Panc1 (cell line): Measurements from ENCODE around the gene GMEB1. TPM values are rescaled to one million over a fixed set of nuclear protein-coding genes. Genes with fewer than 3 reads are reported as not detected.
"Not testable (repeated sequence)": the region's sequence is repeated elsewhere in the genome, so short reads cannot be mapped to it uniquely, and the experiment has no call there.

Experiments used
- ATAC-seq: fragments of 200-7000 bp; cut with Tn5 transposase; 2 replicates; pipeline ENCODE4 v1.9.1; 2020; ENCODE audit warnings: mild to moderate bottlenecking, moderate library complexity
- BruUV-seq: library from RNA; stranded (reverse); fragments of 400-500 nt; replicated peaks from 2 replicates; lab custom pipeline; 2021; lab: Mats Ljungman, UMichigan
- CTCF ChIA-PET: fragments of 300-600 bp; sonication (Branson Sonifier 250); formaldehyde crosslinking; loops from one replicate; lab custom pipeline; 2022; ENCODE audit warnings: antibody characterized with exemption; lab: Charles Lee
- POLR2A ChIA-PET: fragments of 300-600 bp; sonication (Branson Sonifier 250); formaldehyde crosslinking; loops from one replicate; lab custom pipeline; 2022; ENCODE audit warnings: antibody characterized with exemption; lab: Charles Lee
- DNase-seq: peaks from one replicate; pipeline ENCODE4 v3.0.0-alpha.2; 2010; ENCODE audit warnings: low read depth, low spot score
- H3K27ac ChIP-seq: 2 replicates; pipeline ENCODE4 v1.5.1; 2011; ENCODE audit warnings: mild to moderate bottlenecking, low read length, inconsistent platforms
- H3K27me3 ChIP-seq: fragments of 200-500 bp; sonication (Bioruptor generic); 2 replicates; pipeline ENCODE4 v1.6.0; 2014; ENCODE audit warnings: low read length, inconsistent platforms; ENCODE audit not compliant: control insufficient read depth, insufficient read depth
- H3K36me3 ChIP-seq: fragments of 200-500 bp; sonication (Bioruptor generic); 2 replicates; pipeline ENCODE4 v1.5.1; 2014; ENCODE audit warnings: inconsistent platforms, mild to moderate bottlenecking, low read length, moderate library complexity; ENCODE audit not compliant: control insufficient read depth, insufficient read depth
- H3K4me1 ChIP-seq: 2 replicates; pipeline ENCODE4 v1.5.1; 2011; ENCODE audit warnings: inconsistent platforms, mild to moderate bottlenecking, low read length, moderate library complexity; ENCODE audit not compliant: control insufficient read depth, insufficient read depth
- H3K4me3 ChIP-seq, 2 experiments: 2 replicates each; pipeline ENCODE4 v1.5.1; 2011 to 2012; ENCODE audit warnings: low read depth in 2 of 2, low read length in 2 of 2, mild to moderate bottlenecking in 2 of 2, inconsistent platforms in 1 of 2, moderate library complexity in 1 of 2
- H3K9me3 ChIP-seq: fragments of 200-500 bp; sonication (Bioruptor generic); 2 replicates; pipeline ENCODE4 v1.5.1; 2014; ENCODE audit warnings: low read depth, mild to moderate bottlenecking, inconsistent platforms, low read length, moderate library complexity; ENCODE audit not compliant: control insufficient read depth, insufficient read depth
- POLR2AphosphoS5 ChIP-seq: IDR thresholded peaks from 2 replicates; pipeline ENCODE4 v1.6.1; 2012; ENCODE audit warnings: mild to moderate bottlenecking, low read depth, low read length, moderate library complexity
- SIN3A ChIP-seq: IDR thresholded peaks from 2 replicates; pipeline ENCODE4 v1.6.1; 2012; ENCODE audit warnings: low read depth, mild to moderate bottlenecking, low read length, moderate library complexity, borderline replicate concordance; ENCODE audit not compliant: insufficient read depth
- TCF7L2 ChIP-seq: IDR thresholded peaks from 2 replicates; pipeline ENCODE4 v1.6.1; 2011; ENCODE audit warnings: mild to moderate bottlenecking, low read depth, low read length, inconsistent platforms
- in situ Hi-C: cut with HindIII; loops from 2 replicates; pipeline ENCODE4 v1.10.0; 2016; ENCODE audit warnings: low sequenced_read_pairs, low pct_unique_long_range_greater_than_20kb
- intact Hi-C: fragments of 100-400 bp; cut with micrococcal nuclease; formaldehyde crosslinking; loops from one replicate; pipeline ENCODE4 v1.10.0; 2022; ENCODE audit not compliant: unreplicated experiment
- total RNA-seq: library from RNA; stranded (reverse); gene quantifications from one replicate; pipeline ENCODE4 v1.2.1, GENCODE V29; 2021; ENCODE audit not compliant: unreplicated experiment
- TF ChIP-seq, protein P1 (sequence below), 2 experiments: IDR thresholded peaks; 2 replicates each; pipeline ENCODE4 v1.6.1; 2011 to 2012; ENCODE audit warnings: low read depth in 2 of 2, control low read depth in 1 of 2, low read length in 1 of 2, mild to moderate bottlenecking in 1 of 2, moderate library complexity in 1 of 2; ENCODE audit not compliant: insufficient read depth in 1 of 2
- TF ChIP-seq, protein P2 (sequence below): fragments of 450-650 bp; IDR thresholded peaks from 2 replicates; pipeline ENCODE4 v1.5.1; 2017; ENCODE audit warnings: mild to moderate bottlenecking

Gene GMEB1
- total RNA-seq, 1 experiment from 2014 or later: 13.8 TPM

DNA sequence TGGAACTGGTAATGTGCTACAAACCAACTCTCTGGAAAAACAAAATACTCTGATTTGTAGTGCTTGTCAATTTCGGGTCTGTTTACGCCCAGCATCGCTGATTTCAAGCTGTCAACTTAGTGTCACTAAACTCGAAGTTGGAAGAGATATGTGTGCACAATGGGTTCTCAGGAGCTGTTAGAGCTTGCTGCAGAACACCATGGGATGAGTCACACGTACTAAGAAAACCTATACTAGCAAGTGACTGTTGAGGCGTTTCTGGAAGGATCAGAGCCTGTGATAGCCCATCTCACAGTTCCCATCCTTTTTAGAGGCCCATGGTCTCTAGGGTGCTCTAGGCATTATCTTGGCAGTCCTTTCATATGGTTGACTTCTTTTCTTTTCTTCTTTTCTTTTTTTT, 14.3 kb downstream of the GMEB1 start:
- in situ Hi-C loops: no loop called here
- ChIA-PET POLR2A (no interaction called here), CTCF (no interaction called here)
- intact Hi-C loops: no loop called here
- no peak for DNase-seq
- H3K36me3 ChIP-seq: 0 out of 2 replicates have a peak, but pooled peaks cover 2% of the 10 kb centered on the region
- BruUV-seq: no TSS peak
- H3K4me1 ChIP-seq: no peaks in the 10 kb centered on the region
- no peak overlapping the region for H3K4me3 ChIP-seq
- H3K9me3 ChIP-seq: no peaks in the 10 kb centered on the region
- no peak overlapping the region for H3K27ac ChIP-seq
- no peak for TF ChIP-seq SIN3A
- no peak for TF ChIP-seq TCF7L2
- TF ChIP-seq, protein P1, sequence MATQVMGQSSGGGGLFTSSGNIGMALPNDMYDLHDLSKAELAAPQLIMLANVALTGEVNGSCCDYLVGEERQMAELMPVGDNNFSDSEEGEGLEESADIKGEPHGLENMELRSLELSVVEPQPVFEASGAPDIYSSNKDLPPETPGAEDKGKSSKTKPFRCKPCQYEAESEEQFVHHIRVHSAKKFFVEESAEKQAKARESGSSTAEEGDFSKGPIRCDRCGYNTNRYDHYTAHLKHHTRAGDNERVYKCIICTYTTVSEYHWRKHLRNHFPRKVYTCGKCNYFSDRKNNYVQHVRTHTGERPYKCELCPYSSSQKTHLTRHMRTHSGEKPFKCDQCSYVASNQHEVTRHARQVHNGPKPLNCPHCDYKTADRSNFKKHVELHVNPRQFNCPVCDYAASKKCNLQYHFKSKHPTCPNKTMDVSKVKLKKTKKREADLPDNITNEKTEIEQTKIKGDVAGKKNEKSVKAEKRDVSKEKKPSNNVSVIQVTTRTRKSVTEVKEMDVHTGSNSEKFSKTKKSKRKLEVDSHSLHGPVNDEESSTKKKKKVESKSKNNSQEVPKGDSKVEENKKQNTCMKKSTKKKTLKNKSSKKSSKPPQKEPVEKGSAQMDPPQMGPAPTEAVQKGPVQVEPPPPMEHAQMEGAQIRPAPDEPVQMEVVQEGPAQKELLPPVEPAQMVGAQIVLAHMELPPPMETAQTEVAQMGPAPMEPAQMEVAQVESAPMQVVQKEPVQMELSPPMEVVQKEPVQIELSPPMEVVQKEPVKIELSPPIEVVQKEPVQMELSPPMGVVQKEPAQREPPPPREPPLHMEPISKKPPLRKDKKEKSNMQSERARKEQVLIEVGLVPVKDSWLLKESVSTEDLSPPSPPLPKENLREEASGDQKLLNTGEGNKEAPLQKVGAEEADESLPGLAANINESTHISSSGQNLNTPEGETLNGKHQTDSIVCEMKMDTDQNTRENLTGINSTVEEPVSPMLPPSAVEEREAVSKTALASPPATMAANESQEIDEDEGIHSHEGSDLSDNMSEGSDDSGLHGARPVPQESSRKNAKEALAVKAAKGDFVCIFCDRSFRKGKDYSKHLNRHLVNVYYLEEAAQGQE (IDR thresholded peaks at IDR 0.05; ENCODE audit: insufficient read depth in 1 of 2, low read depth in 2 of 2, low read length in 1 of 2): no peak
- no peak for TF ChIP-seq POLR2AphosphoS5
- TF ChIP-seq, protein P2, sequence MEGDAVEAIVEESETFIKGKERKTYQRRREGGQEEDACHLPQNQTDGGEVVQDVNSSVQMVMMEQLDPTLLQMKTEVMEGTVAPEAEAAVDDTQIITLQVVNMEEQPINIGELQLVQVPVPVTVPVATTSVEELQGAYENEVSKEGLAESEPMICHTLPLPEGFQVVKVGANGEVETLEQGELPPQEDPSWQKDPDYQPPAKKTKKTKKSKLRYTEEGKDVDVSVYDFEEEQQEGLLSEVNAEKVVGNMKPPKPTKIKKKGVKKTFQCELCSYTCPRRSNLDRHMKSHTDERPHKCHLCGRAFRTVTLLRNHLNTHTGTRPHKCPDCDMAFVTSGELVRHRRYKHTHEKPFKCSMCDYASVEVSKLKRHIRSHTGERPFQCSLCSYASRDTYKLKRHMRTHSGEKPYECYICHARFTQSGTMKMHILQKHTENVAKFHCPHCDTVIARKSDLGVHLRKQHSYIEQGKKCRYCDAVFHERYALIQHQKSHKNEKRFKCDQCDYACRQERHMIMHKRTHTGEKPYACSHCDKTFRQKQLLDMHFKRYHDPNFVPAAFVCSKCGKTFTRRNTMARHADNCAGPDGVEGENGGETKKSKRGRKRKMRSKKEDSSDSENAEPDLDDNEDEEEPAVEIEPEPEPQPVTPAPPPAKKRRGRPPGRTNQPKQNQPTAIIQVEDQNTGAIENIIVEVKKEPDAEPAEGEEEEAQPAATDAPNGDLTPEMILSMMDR: no peak
- no peak for ATAC-seq
- H3K27me3 ChIP-seq: no peaks in the 10 kb centered on the region

DNA sequence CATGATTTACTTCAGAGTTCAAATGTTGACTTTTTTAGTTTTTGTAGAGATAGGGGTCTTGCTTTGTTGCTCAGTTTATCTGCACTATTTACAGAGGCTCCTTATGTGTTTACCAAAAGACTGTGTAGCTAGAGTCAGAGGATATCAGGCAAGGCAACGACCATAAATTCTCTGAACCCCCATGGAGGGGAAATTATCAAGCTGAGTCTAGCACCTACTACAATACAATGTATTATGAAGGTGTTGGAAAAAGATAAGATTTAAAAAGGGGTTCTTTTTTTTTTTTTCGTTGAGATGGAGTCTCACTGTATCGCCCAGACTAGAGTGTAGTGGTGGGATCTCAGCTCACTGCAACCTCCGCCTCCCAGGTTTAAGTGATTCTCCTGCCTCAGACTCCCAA, 16.4 kb downstream of the GMEB1 start:
- Histone ChIP-seq H3K27me3 (no peaks in the 10 kb centered on the region), H3K27ac (no peak overlapping the region), H3K36me3 (0 out of 2 replicates have a peak, but pooled peaks cover 2% of the 10 kb centered on the region), H3K4me3 (no peak overlapping the region), H3K9me3 (no peaks in the 10 kb centered on the region), H3K4me1 (no peaks in the 10 kb centered on the region)
- no peak for ATAC-seq
- TF ChIP-seq, protein P1 (IDR thresholded peaks at IDR 0.05; ENCODE audit: insufficient read depth in 1 of 2, low read depth in 2 of 2, low read length in 1 of 2): no peak
- no TSS peak for BruUV-seq
- ChIA-PET POLR2A (interaction anchor here (0.5 to 0.6 kb wide), 2 partner anchors 42 to 47 kb away, joined by 6 to 8 read pairs; partner anchors contain the start of gene TAF12), CTCF (no interaction called here)
- no peak for DNase-seq
- in situ Hi-C loops (no loop called here), intact Hi-C loops (no loop called here)

DNA sequence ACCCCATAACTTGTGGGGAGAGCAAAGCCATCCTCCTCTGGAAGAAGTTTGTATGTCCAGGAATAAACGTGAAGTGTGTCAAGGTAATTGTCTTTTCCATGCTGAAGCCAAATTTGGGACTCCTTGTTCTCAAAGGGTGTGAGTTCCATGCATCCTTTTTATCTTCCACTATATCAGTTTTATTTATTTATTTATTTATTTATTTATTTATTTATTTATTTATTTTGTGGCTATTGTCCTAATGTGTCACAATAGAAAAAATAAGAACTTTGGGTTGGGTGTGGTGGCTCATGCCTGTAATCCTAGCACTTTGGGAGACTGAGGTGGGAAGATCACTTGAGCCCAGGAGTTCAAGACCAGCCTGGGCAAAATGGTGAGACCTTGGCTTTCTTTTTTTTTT, 23.0 kb downstream of the GMEB1 start:
- in situ Hi-C loops, intact Hi-C loops, ATAC-seq, H3K27ac ChIP-seq, CTCF ChIA-PET, DNase-seq, H3K9me3 ChIP-seq, H3K27me3 ChIP-seq, H3K36me3 ChIP-seq, BruUV-seq, H3K4me1 ChIP-seq, H3K4me3 ChIP-seq, POLR2A ChIA-PET: not testable (repeated sequence)
